Measurements from ENCODE around the gene CPB1.

DNA sequence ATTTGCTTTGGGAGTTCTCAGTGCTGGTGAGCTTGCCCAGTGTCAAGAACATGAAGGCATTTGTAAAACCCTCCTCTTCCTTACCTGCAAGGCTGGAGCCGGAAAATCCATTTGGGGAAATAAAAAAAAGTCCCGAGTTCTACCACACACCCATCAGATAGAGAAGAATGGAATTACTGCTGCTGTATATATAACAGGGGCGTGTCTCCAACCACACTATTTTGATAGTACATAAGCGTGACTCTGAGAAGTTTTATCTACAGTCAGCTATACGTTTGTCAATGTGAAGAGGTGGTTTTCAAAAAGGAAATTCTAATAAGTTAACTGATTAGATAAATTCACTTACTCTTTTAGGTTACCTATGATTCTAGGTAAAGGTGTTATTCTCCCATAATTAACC is 36.2 kb downstream of the CPB1 start:
- TF ChIP-seq POLR2A (IDR thresholded peaks at IDR 0.05; ENCODE audit: low read depth, low read length) (no peak), POLR2AphosphoS5 (IDR thresholded peaks at IDR 0.05; ENCODE audit: low read depth, low read length) (no peak), TAF1 (IDR thresholded peaks at IDR 0.05; ENCODE audit: low read depth, low read length) (no peak), SPI1 (IDR thresholded peaks at IDR 0.05; ENCODE audit: low read depth, low read length) (no peak), POU2F2 (IDR thresholded peaks at IDR 0.05; ENCODE audit: low read depth, low read length) (no peak)

Measured in GM12891 (cell line).